MCF 10A (cell line): Measurements from ENCODE around the gene FBXW2. TPM values are rescaled to one million over a fixed set of nuclear protein-coding genes. Genes with fewer than 3 reads are reported as not detected.
"Not testable (repeated sequence)": the region's sequence is repeated elsewhere in the genome, so short reads cannot be mapped to it uniquely, and the experiment has no call there.

Source experiments
- BruUV-seq: library from RNA; stranded (reverse); fragments of 400-500 nt; replicated peaks from 2 replicates; lab custom pipeline; 2021; lab: Mats Ljungman, UMichigan
- CTCF ChIA-PET: fragments of 300-600 bp; sonication (Branson Sonifier 250); formaldehyde crosslinking; extraction: SDS; loops from one replicate; lab custom pipeline; 2021; ENCODE audit warnings: antibody characterized with exemption, inconsistent platforms; lab: Yijun Ruan, JAX
- POLR2A ChIA-PET: fragments of 300-600, 350-650 bp; sonication (Branson Sonifier 250); formaldehyde crosslinking; extraction: SDS; loops from one replicate; lab custom pipeline; 2020; ENCODE audit warnings: antibody characterized with exemption, inconsistent platforms; lab: Yijun Ruan, JAX
- DNase-seq: peaks from one replicate; pipeline ENCODE4 v3.0.0-alpha.2; 2018; ENCODE audit not compliant: unreplicated experiment
- H3K27ac Mint-ChIP-seq: one replicate; pipeline ENCODE4 v1.8.0; 2022; ENCODE audit warnings: mild to moderate bottlenecking, low read depth, mixed read lengths; ENCODE audit not compliant: unreplicated experiment
- H3K27me3 Mint-ChIP-seq: one replicate; pipeline ENCODE4 v1.8.0; 2022; ENCODE audit warnings: mixed read lengths; ENCODE audit not compliant: insufficient read depth, unreplicated experiment
- H3K36me3 Mint-ChIP-seq: one replicate; pipeline ENCODE4 v1.8.0; 2022; ENCODE audit warnings: mild to moderate bottlenecking, moderate library complexity, mixed read lengths; ENCODE audit not compliant: insufficient read depth, unreplicated experiment
- H3K4me1 Mint-ChIP-seq: one replicate; pipeline ENCODE4 v1.8.0; 2022; ENCODE audit warnings: mixed read lengths; ENCODE audit not compliant: insufficient read depth, unreplicated experiment
- H3K4me3 Mint-ChIP-seq: one replicate; pipeline ENCODE4 v1.8.0; 2022; ENCODE audit warnings: mild to moderate bottlenecking, moderate library complexity, mixed read lengths; ENCODE audit not compliant: unreplicated experiment
- H3K9me3 Mint-ChIP-seq: one replicate; pipeline ENCODE4 v1.8.0; 2022; ENCODE audit warnings: mixed read lengths; ENCODE audit not compliant: unreplicated experiment
- intact Hi-C: fragments of 100-400 bp; cut with micrococcal nuclease; formaldehyde crosslinking; loops from 2 replicates; pipeline ENCODE4 v1.14.1; 2022
- total RNA-seq: library from RNA; stranded (reverse); gene quantifications from 2 replicates; pipeline ENCODE4 v1.2.3, GENCODE V29; 2022
- TF ChIP-seq, protein P1 (sequence below): fragments of 200-600 bp; IDR thresholded peaks from one replicate; pipeline ENCODE4 v1.8.0; 2022; ENCODE audit warnings: antibody characterized with exemption, mild to moderate bottlenecking; ENCODE audit not compliant: unreplicated experiment

FBXW2 gene
- total RNA-seq, 1 experiment from 2014 or later = 53.9 TPM

DNA sequence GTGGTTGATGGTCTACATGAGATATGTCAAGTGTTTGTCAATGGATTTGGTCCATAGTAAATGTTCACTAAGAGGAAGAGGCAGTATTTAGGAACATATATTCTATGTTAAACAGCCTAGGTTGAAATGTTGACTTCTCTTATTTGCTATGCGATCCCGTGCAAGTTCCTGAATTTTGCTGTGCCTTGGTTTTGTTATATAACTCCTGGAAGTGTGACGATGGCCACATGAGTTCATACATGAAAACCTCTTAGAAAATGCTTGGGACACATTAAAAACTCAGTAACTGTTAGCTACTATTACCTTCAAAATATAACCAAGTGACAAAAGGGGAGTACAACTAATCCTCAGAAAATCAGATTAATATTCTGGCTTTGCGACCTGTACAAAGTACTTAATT lies 21.9 kb upstream of the FBXW2 start:
- ChIA-PET POLR2A (no interaction called here), CTCF (interaction anchor here (0.6 to 1.3 kb wide), 2 partner anchors 60 to 170 kb away, joined by 3 to 4 read pairs; no protein-coding TSS in a partner anchor)
- peaks cover 51% of the 10 kb centered on the region for H3K36me3 Mint-ChIP-seq
- intact Hi-C loops = no loop called here
- no peak overlapping the region for H3K4me3 Mint-ChIP-seq
- H3K9me3 Mint-ChIP-seq = no peaks in the 10 kb centered on the region
- no TSS peak for BruUV-seq
- no peak for DNase-seq
- no peaks in the 10 kb centered on the region for H3K4me1 Mint-ChIP-seq
- H3K27ac Mint-ChIP-seq = no peak overlapping the region
- H3K27me3 Mint-ChIP-seq = no peaks in the 10 kb centered on the region
- TF ChIP-seq, protein P1, sequence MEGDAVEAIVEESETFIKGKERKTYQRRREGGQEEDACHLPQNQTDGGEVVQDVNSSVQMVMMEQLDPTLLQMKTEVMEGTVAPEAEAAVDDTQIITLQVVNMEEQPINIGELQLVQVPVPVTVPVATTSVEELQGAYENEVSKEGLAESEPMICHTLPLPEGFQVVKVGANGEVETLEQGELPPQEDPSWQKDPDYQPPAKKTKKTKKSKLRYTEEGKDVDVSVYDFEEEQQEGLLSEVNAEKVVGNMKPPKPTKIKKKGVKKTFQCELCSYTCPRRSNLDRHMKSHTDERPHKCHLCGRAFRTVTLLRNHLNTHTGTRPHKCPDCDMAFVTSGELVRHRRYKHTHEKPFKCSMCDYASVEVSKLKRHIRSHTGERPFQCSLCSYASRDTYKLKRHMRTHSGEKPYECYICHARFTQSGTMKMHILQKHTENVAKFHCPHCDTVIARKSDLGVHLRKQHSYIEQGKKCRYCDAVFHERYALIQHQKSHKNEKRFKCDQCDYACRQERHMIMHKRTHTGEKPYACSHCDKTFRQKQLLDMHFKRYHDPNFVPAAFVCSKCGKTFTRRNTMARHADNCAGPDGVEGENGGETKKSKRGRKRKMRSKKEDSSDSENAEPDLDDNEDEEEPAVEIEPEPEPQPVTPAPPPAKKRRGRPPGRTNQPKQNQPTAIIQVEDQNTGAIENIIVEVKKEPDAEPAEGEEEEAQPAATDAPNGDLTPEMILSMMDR = no peak

DNA sequence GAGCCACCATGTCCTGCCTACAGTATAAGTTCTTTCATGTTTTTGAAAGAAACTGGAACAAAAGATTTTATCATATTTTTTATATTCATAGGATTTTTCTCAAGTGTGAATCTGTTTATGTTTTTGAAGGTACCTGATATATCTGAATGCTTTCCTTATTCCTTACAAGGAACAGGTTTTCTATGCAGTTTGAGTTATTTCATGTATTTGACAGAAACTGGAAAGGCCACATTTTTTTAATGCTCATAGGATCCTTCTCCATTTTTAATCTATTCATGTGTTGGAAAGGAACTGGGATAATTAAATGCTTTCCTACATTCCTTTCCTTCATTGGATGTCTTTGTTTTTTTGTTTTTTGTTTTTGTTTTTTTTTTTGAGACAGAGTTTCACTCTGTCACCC lies 15.7 kb upstream of the FBXW2 start:
- TF ChIP-seq, protein P1 = no peak
- ChIA-PET POLR2A (interaction anchor here (0.6 to 1.8 kb wide), 2 partner anchors 15 to 24 kb away, joined by 3 to 4 read pairs; partner anchors contain the start of gene FBXW2), CTCF (interaction anchor here (0.6 kb wide), 1 partner anchor 19 kb away, joined by 4 read pairs; no protein-coding TSS in a partner anchor)
- Mint-ChIP-seq H3K36me3 (peaks cover 4% of the 10 kb centered on the region), H3K27me3 (no peaks in the 10 kb centered on the region), H3K9me3 (peaks cover 8% of the 10 kb centered on the region), H3K4me1 (no peaks in the 10 kb centered on the region), H3K27ac (no peak overlapping the region), H3K4me3 (no peak overlapping the region)
- intact Hi-C loops = no loop called here
- BruUV-seq = no TSS peak
- DNase-seq = no peak

DNA sequence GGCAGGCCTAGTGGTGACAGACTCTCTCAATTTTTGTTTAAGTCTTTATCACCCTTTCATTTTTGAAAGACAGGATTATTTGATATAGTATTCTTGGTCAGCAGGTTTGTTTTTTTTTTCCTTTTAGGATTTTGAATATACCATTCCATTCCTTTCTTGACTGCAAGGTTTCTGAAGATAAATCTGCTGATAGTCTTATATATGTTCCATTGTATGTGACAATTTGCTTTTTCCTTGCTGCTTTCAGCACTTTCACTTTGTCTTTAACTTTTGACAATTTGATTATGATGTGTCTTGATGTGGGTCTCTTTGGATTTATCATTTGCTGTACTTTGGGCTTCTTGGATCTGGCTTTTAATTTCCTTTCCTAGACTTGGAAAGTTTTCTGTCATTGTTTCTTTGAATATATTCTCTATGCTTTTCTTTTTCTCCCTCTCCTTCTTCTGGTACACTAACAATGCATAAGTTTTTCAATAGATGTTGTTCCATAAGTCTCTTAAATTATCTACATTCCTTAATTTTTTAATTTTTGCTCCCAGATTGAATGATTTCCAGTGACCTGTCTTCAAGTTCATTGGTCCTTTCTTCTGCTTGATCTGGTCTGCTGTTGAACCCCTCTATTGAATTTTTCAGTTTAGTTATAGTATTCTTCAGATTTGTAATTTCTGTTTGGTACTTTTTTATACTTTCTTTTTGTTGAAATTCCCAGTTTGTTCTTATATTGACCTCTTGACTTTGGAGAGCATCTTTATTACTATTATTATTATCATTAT lies 14.6 kb upstream of the FBXW2 start:
- no peaks in the 10 kb centered on the region for H3K27me3 Mint-ChIP-seq
- intact Hi-C loops = no loop called here
- BruUV-seq = no TSS peak
- no peak for DNase-seq
- POLR2A ChIA-PET = no interaction called here
- H3K4me3 Mint-ChIP-seq = no peak overlapping the region
- peaks cover 4% of the 10 kb centered on the region for H3K36me3 Mint-ChIP-seq
- no peaks in the 10 kb centered on the region for H3K4me1 Mint-ChIP-seq
- H3K9me3 Mint-ChIP-seq = peaks cover 8% of the 10 kb centered on the region
- CTCF ChIA-PET = interaction anchor here (0.6 kb wide), 1 partner anchor 14 kb away, joined by 3 read pairs; no protein-coding TSS in a partner anchor
- TF ChIP-seq, protein P1 = no peak
- H3K27ac Mint-ChIP-seq = no peak overlapping the region

DNA sequence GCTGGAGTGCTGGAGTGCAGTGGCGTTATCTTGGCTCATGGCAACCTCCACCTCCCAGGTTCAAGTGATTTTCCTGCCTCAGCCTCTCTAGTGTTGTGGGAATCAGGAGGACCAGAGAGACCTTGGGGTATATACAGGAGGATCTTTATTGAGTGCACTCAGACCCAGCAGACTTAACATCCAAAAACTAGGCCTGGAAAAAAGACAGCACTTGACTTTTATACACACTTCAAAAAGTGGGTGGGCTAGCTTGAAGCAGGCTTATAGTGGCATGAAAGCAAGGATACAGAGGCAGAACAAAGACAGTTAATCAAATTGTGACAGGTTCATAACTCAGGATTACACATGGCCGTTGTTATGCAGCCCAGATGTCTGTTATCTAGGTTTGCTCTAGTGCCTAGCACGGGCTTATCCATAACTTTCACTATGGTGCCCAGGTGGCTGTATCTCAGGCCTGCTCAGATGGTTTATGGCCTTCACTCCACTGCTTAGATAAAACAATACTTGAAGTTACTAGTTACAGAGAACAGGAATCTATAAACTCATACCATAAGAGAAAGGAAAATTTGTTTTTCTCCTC lies 11.7 kb upstream of the FBXW2 start:
- H3K27me3 Mint-ChIP-seq, H3K4me3 Mint-ChIP-seq, BruUV-seq, H3K36me3 Mint-ChIP-seq, DNase-seq, intact Hi-C loops, H3K9me3 Mint-ChIP-seq, H3K27ac Mint-ChIP-seq, H3K4me1 Mint-ChIP-seq: not testable (repeated sequence)
- POLR2A ChIA-PET = interaction anchor here (1.0 to 2.2 kb wide), 2 partner anchors 12 to 74 kb away, joined by 4 to 7 read pairs; partner anchors contain the start of gene FBXW2
- CTCF ChIA-PET = interaction anchor here (0.6 to 1.0 kb wide), 2 partner anchors 7 to 50 kb away, joined by 5 read pairs; no protein-coding TSS in a partner anchor
